SK-N-MC (cell line): ENCODE measurements around the gene GUCA2A.
"Not testable (repeated sequence)": the region's sequence is repeated elsewhere in the genome, so short reads cannot be mapped to it uniquely, and the experiment has no call there.

ENCODE experiments used
- DNase-seq: peaks from one replicate; pipeline ENCODE4 v3.0.0-alpha.2; 2011; ENCODE audit warnings: low read depth, low spot score
- H3K27ac ChIP-seq: fragments of 200-600 bp; sonication (generic); 2 replicates; pipeline ENCODE4 v1.5.1; 2016; ENCODE audit warnings: mixed run types
- H3K36me3 ChIP-seq: fragments of 200-600 bp; sonication (generic); 2 replicates; pipeline ENCODE4 v1.6.1; 2017; ENCODE audit warnings: antibody characterized with exemption, low read length, mixed read lengths; ENCODE audit not compliant: insufficient read depth
- H3K4me3 ChIP-seq: fragments of 200-600 bp; sonication (generic); 2 replicates; pipeline ENCODE4 v1.5.1; 2016
- H3K9ac ChIP-seq: fragments of 200-600 bp; sonication (generic); 2 replicates; pipeline ENCODE4 v1.8.0; 2017; ENCODE audit warnings: mixed run types, mixed read lengths; ENCODE audit not compliant: insufficient read length
- H3K9me3 ChIP-seq: fragments of 200-600 bp; sonication (generic); 2 replicates; pipeline ENCODE4 v1.6.1; 2017; ENCODE audit warnings: low read depth, mild to moderate bottlenecking, antibody characterized with exemption, low read length, moderate library complexity, mixed read lengths
- EZH2 ChIP-seq: fragments of 200-600 bp; sonication (generic); IDR thresholded peaks from one replicate; pipeline ENCODE4 v1.6.1; 2017; ENCODE audit warnings: antibody characterized with exemption
- FOXP2 ChIP-seq: optimal IDR thresholded peaks from 2 replicates; pipeline ENCODE3; 2011; ENCODE audit warnings: mild to moderate bottlenecking, moderate library complexity; ENCODE audit not compliant: insufficient read depth; ENCODE audit errors: extremely low read length, control extremely low read depth
- POLR2AphosphoS5 ChIP-seq: IDR thresholded peaks from 2 replicates; pipeline ENCODE4 v1.6.1; 2012; ENCODE audit warnings: mild to moderate bottlenecking, low read depth, low read length, borderline replicate concordance

Gene GUCA2A, protein sequence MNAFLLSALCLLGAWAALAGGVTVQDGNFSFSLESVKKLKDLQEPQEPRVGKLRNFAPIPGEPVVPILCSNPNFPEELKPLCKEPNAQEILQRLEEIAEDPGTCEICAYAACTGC

DNA sequence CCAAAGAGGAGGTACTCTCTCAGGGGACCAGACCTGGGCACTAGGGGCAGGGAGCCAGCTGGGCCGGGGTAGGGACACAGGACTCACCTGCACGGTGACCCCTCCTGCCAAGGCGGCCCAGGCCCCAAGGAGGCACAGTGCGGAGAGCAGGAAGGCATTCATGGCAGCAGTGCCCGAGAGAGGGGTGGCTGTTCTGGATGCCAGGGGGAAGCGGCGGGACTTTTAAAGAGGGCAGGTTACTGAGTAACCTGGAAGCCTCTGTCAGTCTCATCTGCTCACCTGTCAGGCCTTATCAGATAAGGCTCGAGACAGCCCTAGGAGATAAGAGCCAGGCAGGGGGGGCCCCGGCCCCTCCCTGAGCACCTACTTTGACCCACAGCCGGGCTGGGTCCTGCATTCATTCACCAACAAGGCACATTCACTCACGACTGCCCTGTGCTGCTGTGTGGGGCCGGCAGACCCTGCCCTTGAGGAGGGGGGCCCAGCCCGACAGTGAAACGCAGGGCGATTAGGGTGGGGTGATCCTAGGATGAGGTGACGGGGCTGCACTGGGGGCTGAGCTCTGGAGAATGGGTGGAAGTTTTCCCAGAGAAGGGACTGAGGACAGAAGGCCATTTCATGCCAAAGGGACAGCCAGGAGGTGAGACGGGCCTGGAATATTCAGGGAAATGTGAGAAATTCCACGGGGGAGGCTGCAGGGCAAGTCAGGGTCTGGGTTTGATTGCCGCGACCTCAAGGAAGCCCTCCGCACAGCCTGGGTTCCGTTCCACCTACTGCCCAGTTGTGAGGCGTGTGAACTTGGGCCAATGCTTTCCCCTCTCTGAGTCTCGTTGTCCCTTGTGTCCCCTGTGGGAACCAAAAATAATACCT is at the start of gene GUCA2A:
Gene GUCA2A, minus strand, starts transcription at position 195 of the 870 bp plus-strand sequence. Its CDS starts 33 bp downstream, at position 162.
- H3K27ac ChIP-seq: no peak within 1 kb of the TSS
- DNase-seq: no peak
- no peak for TF ChIP-seq POLR2AphosphoS5
- no peak for TF ChIP-seq FOXP2
- no peak for TF ChIP-seq EZH2
- no peaks in the 10 kb centered on the region for H3K9me3 ChIP-seq
- no peak within 1 kb of the TSS for H3K9ac ChIP-seq
- no peaks in the 10 kb centered on the region for H3K36me3 ChIP-seq
- no peak within 1 kb of the TSS for H3K4me3 ChIP-seq

DNA sequence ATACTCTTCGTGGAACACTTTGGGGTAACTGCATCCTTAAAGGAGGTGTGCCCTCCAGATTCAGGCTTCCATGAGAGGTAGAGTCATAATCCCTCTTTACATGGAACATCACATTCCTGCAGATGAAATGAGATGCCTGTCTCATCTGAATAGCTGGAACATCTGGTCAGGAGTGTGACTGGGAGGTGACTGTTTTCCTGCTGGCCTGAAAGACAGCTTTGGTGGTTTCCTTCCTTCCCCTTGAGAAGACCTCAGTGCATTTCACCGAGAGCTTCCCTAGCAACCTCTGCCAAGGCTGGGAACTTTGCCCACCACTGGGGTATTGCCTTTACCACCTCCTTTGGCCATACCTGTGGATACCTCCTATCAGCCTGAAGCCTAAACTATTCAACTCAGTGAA is 46.7 kb upstream of the GUCA2A start:
- Histone ChIP-seq H3K4me3 (no peak overlapping the region), H3K36me3 (peaks cover 8% of the 10 kb centered on the region), H3K9me3 (no peaks in the 10 kb centered on the region), H3K9ac (no peak overlapping the region), H3K27ac (no peak overlapping the region)
- no peak for TF ChIP-seq POLR2AphosphoS5
- TF ChIP-seq FOXP2: no peak
- no peak for TF ChIP-seq EZH2
- DNase-seq: no peak

DNA sequence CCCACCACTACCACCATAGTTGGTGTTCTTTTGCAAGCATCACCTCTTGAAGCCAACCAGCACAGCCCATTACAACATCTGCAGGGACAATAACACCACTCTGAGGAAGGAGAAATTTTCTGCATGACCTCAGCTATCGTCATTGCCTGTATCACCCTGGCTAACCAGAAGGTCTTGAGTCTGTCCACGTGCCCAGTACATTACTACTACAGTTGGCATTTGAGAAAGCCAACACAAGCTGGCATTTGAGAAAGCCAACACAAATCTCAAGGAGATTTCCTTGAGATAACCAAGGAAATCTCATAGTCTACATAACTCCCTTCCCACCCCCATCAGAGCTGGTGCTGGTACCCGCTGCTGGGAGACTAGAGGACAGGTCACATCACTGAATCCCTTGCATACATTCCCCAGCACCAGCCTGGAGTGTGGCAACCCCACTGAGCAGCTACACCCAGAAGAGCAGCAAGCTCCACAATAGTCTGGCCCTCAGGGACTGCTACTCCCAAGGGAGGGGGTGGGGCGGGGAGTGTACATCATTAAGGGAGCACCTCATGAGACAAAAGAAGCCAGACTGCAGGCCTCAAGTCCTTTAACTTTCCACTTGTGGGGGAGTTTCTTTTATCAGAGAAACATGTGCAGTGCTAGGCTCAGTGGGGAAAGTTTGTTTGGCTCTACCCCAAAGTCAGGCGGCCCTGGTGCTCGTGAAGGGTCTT is 46.0 kb upstream of the GUCA2A start:
- H3K9me3 ChIP-seq: no peaks in the 10 kb centered on the region
- H3K9ac ChIP-seq: no peak overlapping the region
- H3K4me3 ChIP-seq: no peak overlapping the region
- H3K27ac ChIP-seq: no peak overlapping the region
- TF ChIP-seq EZH2 (no peak), FOXP2 (no peak), POLR2AphosphoS5 (no peak)
- peaks cover 13% of the 10 kb centered on the region for H3K36me3 ChIP-seq
- no peak for DNase-seq

GRCh38 chr1:42209526-42210251 is 45.1 kb upstream of the GUCA2A start:
- peaks cover 20% of the 10 kb centered on the region for H3K36me3 ChIP-seq
- no peak overlapping the region for H3K27ac ChIP-seq
- no peak overlapping the region for H3K4me3 ChIP-seq
- DNase-seq: no peak
- TF ChIP-seq FOXP2 (no peak), EZH2 (no peak), POLR2AphosphoS5 (no peak)
- H3K9me3 ChIP-seq: no peaks in the 10 kb centered on the region
- H3K9ac ChIP-seq: no peak overlapping the region

DNA sequence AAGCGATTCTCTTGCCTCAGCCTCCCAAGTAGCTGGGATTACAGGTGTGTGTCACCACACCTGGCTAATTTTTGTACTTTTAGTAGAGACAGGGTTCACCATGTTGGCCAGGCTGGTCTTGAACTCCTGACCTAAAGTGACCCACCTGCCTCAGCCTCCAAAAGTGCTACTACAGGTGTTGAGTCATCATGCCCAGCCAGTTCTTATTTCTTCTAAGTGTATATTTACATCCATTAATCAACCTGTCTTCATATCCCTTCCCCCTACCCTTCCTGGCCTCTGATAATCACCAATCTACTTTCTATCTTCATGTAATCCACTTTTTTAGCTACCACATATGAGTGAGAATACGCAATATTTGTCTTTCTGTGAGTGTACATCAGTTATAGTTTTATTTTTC is 42.4 kb upstream of the GUCA2A start:
- peaks cover 40% of the 10 kb centered on the region for H3K36me3 ChIP-seq
- not testable (repeated sequence) for H3K4me3 ChIP-seq, H3K27ac ChIP-seq, H3K9me3 ChIP-seq, DNase-seq, H3K9ac ChIP-seq

DNA sequence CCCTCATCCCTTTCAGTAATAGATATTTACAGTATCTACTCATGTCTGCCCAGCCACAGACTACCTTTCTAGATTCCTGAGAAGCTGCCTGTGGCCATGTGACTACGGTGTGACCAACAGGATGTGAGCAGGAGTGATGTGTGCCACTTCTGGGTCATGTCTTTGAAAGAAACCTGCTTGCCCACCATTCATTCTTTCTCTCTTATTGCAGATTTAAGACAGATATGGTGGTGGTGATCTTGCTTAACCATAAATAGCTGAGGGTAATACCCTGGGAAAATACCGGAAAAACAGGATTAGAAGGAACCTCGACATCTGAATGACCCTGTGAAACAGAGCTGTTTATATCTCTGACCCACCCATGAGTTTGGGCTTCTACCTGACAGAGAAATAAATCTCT is 41.6 kb upstream of the GUCA2A start:
- Histone ChIP-seq H3K36me3 (peaks cover 45% of the 10 kb centered on the region), H3K9ac (no peak overlapping the region)
- no peak for TF ChIP-seq POLR2AphosphoS5
- no peak for TF ChIP-seq EZH2
- TF ChIP-seq FOXP2: no peak

DNA sequence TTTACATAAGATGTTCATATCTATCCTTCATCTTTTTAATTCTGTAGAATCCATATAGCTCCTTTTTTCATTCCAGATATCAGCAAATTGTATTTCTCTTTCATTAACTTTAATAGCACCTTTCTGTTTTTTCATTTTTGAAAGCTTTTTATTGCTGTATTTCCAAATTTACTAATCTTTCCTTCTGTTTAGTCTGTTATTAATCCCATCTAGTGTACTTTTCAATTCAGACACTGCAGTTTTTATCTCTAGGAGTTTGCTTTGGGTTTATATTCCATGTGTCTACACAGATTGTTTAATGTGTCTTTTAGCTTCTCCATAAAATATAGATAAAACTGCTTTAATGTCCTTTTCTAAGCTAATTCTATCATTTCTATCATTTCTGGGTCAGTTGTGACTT is 37.4 kb upstream of the GUCA2A start:
- TF ChIP-seq FOXP2 (no peak), POLR2AphosphoS5 (no peak), EZH2 (no peak)
- peaks cover 62% of the 10 kb centered on the region for H3K36me3 ChIP-seq
- H3K27ac ChIP-seq: no peak overlapping the region
- H3K4me3 ChIP-seq: no peak overlapping the region
- H3K9me3 ChIP-seq: no peaks in the 10 kb centered on the region
- H3K9ac ChIP-seq: no peak overlapping the region
- DNase-seq: no peak

More for the DNA sequence above, 41.6 kb upstream of the GUCA2A start:
- no peak for DNase-seq
- H3K9me3 ChIP-seq: no peaks in the 10 kb centered on the region
- no peak overlapping the region for H3K4me3 ChIP-seq
- no peak overlapping the region for H3K27ac ChIP-seq

DNA sequence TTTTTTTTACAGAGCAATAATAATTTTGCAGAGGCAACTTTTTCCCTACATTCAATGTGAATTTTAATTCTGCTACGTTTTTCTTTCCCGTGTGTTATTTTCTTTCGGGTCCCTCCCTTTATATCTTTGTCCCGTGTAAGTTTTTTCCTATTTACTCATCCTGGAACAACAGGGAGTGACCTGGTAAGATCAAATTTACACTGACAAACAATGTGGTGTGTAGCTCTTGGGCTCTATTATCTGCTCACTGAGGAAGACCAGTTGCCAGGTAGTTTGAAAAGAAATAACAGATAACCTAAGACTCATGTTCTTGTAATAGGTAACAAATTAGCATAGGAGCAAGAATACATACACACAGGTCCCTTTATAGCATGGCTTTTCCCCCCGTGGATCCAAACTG is 33.7 kb upstream of the GUCA2A start:
- H3K9ac ChIP-seq: no peak overlapping the region
- H3K4me3 ChIP-seq: no peak overlapping the region
- peaks cover 50% of the 10 kb centered on the region for H3K36me3 ChIP-seq
- TF ChIP-seq FOXP2: no peak
- DNase-seq: no peak
- H3K9me3 ChIP-seq: no peaks in the 10 kb centered on the region
- H3K27ac ChIP-seq: no peak overlapping the region
